Activated naive CD4-positive, alpha-beta T cell treated with anti-CD3 and anti-CD28 coated beads, Interleukin-2, amount 50 U/mL, for 72 hours (primary cell): Measurements from ENCODE around the gene SARNP. TPM values are rescaled to one million over a fixed set of nuclear protein-coding genes. Genes with fewer than 3 reads are reported as not detected.
A peak's percentile ranks its signal among the peaks of the same experiment; 100 is the strongest.

Experiments
- ATAC-seq, 2 donors: fragments of 150-1000 bp; cut with Tn5 transposase; 2 replicates each; pipeline ENCODE4 v1.10.0; 2021; ENCODE audit warnings: mild to moderate bottlenecking in 2 of 2, moderate library complexity in 2 of 2
- DNase-seq, 2 donors: peaks; one replicate each; pipeline ENCODE4 v3.0.0; 2021 to 2022; ENCODE audit warnings: low spot score in 2 of 2
- H3K27ac Mint-ChIP-seq, 2 donors: one replicate each; pipeline ENCODE4 v1.8.0; 2022; ENCODE audit warnings: mild to moderate bottlenecking in 2 of 2, mixed read lengths in 2 of 2
- H3K36me3 Mint-ChIP-seq, 2 donors: one replicate each; pipeline ENCODE4 v1.8.0; 2022; ENCODE audit warnings: mixed read lengths in 2 of 2
- H3K9me3 Mint-ChIP-seq, 2 donors: one replicate each; pipeline ENCODE4 v1.8.0; 2022; ENCODE audit warnings: mixed read lengths in 2 of 2
- total RNA-seq, 2 donors: library from RNA; stranded (reverse); gene quantifications; one replicate each; pipeline ENCODE4 v1.2.3, GENCODE V29; 2022

Gene SARNP
- total RNA-seq, 2 donors from 2014 or later: 95.0 to 101 TPM

GRCh38 chr12:55727643-55728185, 89.8 kb downstream of the SARNP start:
- ATAC-seq (no peak), DNase-seq (no peak)
- Mint-ChIP-seq H3K27ac (peak overlapping the region in 1 of 2 donors; percentile 77), H3K9me3 (no peaks in the 10 kb centered on the region), H3K36me3 (peaks cover 0 to 9% of the 10 kb centered on the region in 2 donors)

DNA sequence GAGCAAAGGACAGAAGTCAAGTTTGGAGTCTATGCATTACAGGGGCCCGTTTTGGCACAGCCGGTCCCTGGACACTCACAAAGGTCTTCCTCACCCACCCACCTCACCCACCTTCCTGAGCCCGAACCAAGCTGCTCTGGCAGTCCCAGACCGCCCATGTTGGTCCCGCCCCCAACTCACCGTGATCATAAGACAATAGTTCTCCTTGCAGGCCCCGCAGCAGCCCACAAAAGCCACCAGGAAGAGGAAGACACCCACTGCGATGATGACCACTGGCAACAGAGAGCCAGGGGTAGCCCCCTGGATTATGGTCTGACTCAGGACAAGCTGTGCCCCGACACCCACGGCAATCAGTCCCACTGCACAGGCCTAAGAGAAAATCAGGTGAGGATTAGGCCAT, 90.6 kb downstream of the SARNP start:
- no peaks in the 10 kb centered on the region for H3K9me3 Mint-ChIP-seq
- DNase-seq (no peak), ATAC-seq (no peak)
- H3K27ac Mint-ChIP-seq: peak overlapping the region in 1 of 2 donors; percentile 44
- peaks cover 0 to 9% of the 10 kb centered on the region in 2 donors for H3K36me3 Mint-ChIP-seq

DNA sequence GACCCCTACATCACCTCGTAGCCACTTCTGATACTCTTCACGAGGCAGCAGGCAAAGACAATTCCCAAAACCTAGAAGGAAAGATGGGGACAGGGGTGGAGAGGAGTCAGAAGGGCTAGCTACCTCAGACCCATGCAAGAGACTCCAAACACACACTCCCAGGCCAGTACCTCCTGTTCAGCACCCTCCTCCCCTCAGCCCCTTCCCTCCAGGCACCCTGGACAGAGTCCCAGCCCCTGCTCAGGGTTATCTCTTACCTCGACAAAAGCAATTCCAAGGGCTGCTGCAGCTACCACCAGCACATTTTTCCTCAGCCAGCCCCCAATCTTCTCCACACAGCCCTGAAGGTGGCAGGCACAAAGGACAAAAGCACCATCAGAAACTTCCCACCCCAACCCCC, 92.0 kb downstream of the SARNP start:
- H3K9me3 Mint-ChIP-seq: no peaks in the 10 kb centered on the region
- ATAC-seq (no peak), DNase-seq (no peak)
- no peak overlapping the region for H3K27ac Mint-ChIP-seq
- H3K36me3 Mint-ChIP-seq: peaks cover 0 to 9% of the 10 kb centered on the region in 2 donors

GRCh38 chr12:55724940-55725309, 92.6 kb downstream of the SARNP start:
- peaks cover 0 to 6% of the 10 kb centered on the region in 2 donors for H3K36me3 Mint-ChIP-seq

DNA sequence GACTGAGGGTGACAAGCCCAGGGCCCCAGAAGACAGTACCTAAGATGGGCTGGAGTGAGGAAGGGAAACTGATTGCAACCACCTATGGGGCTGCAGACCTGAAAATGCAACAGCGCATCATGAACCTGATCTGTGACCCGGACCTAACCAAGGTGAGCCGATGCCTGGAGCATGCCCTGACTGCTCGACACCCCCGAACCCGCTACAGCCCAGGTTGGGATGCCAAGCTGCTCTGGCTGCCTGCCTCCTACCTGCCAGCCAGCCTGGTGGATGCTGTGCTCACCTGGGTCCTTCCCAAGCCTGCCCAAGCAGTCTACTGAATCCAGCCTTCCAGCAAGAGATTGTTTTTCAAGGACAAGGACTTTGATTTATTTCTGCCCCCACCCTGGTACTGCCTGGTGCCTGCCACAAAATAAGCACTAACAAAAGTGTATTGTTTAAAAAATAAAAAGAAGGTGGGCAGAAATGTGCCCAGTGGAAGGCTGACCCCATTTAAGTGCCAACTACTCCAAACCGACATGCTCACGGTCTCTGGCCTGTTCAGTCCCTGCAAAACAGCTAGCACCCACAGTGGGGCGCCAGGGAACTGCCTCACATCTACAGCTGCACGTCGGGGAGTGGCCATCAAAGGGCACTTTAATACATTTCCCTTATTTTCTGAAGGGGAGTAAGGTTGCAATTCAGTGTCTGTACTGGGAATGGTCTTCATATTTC, 93.1 kb downstream of the SARNP start:
- peak in 1 of 2 donors; percentile 43 for ATAC-seq
- Mint-ChIP-seq H3K27ac (peak overlapping the region in 1 of 2 donors; percentile 12), H3K36me3 (peaks cover 0 to under 1% of the 10 kb centered on the region in 2 donors), H3K9me3 (no peaks in the 10 kb centered on the region)
- DNase-seq: peak in 1 of 2 donors; percentile 72

More at GRCh38 chr12:55724940-55725309, 92.6 kb downstream of the SARNP start:
- no peak for ATAC-seq
- Mint-ChIP-seq H3K9me3 (no peaks in the 10 kb centered on the region), H3K27ac (peak overlapping the region in 1 of 2 donors; percentile 12)
- no peak for DNase-seq

GRCh38 chr12:55723516-55724225, 93.9 kb downstream of the SARNP start:
- H3K36me3 Mint-ChIP-seq: no peaks in the 10 kb centered on the region
- H3K9me3 Mint-ChIP-seq: no peaks in the 10 kb centered on the region

GRCh38 chr12:55722948-55723347, 94.6 kb downstream of the SARNP start:
- DNase-seq: no peak
- ATAC-seq: no peak
- H3K27ac Mint-ChIP-seq: no peak overlapping the region
- no peaks in the 10 kb centered on the region for H3K36me3 Mint-ChIP-seq
- no peaks in the 10 kb centered on the region for H3K9me3 Mint-ChIP-seq

More at GRCh38 chr12:55723516-55724225, 93.9 kb downstream of the SARNP start:
- peak overlapping the region in 1 of 2 donors; percentile 12 for H3K27ac Mint-ChIP-seq
- no peak for ATAC-seq
- DNase-seq: no peak

- DNase-seq (no peak), ATAC-seq (no peak)
- Mint-ChIP-seq H3K36me3 (no peaks in the 10 kb centered on the region), H3K9me3 (no peaks in the 10 kb centered on the region), H3K27ac (no peak overlapping the region)
These were observed 95.8 kb downstream of the SARNP start for GRCh38 chr12:55721601-55722213.

- no peaks in the 10 kb centered on the region for H3K36me3 Mint-ChIP-seq
- H3K9me3 Mint-ChIP-seq: no peaks in the 10 kb centered on the region
- DNase-seq (no peak), ATAC-seq (no peak)
- no peak overlapping the region for H3K27ac Mint-ChIP-seq
These were observed 96.6 kb downstream of the SARNP start for GRCh38 chr12:55720894-55721444.

DNA sequence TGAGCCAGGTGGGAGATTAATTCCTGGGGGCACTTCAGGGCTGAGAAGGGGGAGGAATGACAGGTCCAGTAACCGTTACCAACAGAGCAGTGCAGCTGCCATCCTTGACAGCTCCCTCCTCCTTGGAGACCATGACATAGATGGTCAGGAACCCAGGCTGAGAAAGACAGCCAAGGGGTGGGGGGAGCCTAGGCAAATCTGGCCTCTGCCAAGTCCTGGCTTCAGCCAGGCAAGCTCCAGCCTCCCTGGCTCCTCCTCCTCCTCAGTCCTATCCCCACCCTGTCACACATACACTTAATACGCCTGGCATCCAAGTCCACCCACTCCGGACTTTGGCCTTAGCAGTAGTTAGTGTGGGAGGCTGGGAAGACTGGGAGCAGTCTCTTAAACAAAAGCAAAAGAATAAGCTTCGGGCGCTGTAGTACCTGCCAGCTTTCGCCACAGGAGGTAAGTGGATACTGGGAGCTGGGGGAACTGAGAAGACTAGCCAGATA, 97.4 kb downstream of the SARNP start, which contains the start of gene RDH5:
Gene RDH5, plus strand, starts transcription at position 323 of the 494 bp plus-strand sequence. CDS start 792 bp downstream, outside the sequence.
- Mint-ChIP-seq H3K27ac (no peak within 1 kb of the TSS), H3K9me3 (no peaks in the 10 kb centered on the region), H3K36me3 (no peaks in the 10 kb centered on the region)
- ATAC-seq (no peak), DNase-seq (no peak)

- DNase-seq (no peak), ATAC-seq (no peak)
- H3K27ac Mint-ChIP-seq: no peak overlapping the region
- no peaks in the 10 kb centered on the region for H3K36me3 Mint-ChIP-seq
- no peaks in the 10 kb centered on the region for H3K9me3 Mint-ChIP-seq
These were observed 98.2 kb downstream of the SARNP start for GRCh38 chr12:55719371-55719770.

DNA sequence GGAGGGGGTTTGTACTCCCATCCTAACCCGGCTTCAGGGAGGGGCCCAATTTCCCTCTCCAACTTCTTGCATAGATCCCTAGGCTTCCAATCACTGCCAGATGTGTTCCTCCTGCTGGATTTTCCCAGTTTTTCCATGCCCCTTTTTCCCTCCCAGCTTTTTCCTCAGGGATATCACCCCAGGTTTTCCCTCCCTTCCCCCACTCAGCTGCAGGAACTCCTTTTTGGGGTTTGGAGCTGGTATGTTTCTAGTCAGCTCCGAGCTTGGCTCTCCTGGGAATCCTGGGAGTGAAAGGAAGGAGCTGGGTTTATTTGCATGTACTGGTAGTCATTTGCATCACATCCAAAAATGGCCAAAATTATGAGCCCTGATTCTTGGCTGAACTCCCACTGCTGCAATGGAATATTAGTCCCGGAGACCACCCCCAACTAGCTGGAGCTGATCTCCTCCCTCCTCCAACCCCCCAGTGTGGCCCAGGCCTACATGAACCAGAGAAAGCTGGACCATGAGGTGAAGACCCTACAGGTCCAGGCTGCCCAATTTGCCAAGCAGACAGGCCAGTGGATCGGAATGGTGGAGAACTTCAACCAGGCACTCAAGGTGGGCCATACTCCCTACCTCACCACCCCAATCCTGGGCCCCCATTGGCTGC, 98.8 kb downstream of the SARNP start:
- no peak for DNase-seq
- H3K36me3 Mint-ChIP-seq: no peaks in the 10 kb centered on the region
- H3K9me3 Mint-ChIP-seq: no peaks in the 10 kb centered on the region
- no peak overlapping the region for H3K27ac Mint-ChIP-seq
- ATAC-seq: no peak

- H3K36me3 Mint-ChIP-seq: no peaks in the 10 kb centered on the region
- DNase-seq (no peak), ATAC-seq (no peak)
- peak overlapping the region in 1 of 2 donors; percentile 92 for H3K27ac Mint-ChIP-seq
- H3K9me3 Mint-ChIP-seq: no peaks in the 10 kb centered on the region
These were observed 99.5 kb downstream of the SARNP start for GRCh38 chr12:55718015-55718414.

GRCh38 chr12:55717011-55718007, 100.2 kb downstream of the SARNP start:
- H3K27ac Mint-ChIP-seq: peak overlapping the region; percentile 92 to 99
- DNase-seq (peak in 1 of 2 donors; percentile 71), ATAC-seq (peak; percentile 51 to 81)
- H3K36me3 Mint-ChIP-seq: no peaks in the 10 kb centered on the region
- H3K9me3 Mint-ChIP-seq: no peaks in the 10 kb centered on the region

- no peak for ATAC-seq
- Mint-ChIP-seq H3K27ac (peak overlapping the region; percentile 92 to 99), H3K36me3 (no peaks in the 10 kb centered on the region), H3K9me3 (no peaks in the 10 kb centered on the region)
- no peak for DNase-seq
These were observed 101.0 kb downstream of the SARNP start for GRCh38 chr12:55716582-55716957.
